Measurements from ENCODE around the gene SNAPC1.

- TF ChIP-seq EZH2 (IDR thresholded peaks at IDR 0.05; ENCODE audit: low read length, missing control alignments), result no peak
- TF ChIP-seq, protein P1, sequence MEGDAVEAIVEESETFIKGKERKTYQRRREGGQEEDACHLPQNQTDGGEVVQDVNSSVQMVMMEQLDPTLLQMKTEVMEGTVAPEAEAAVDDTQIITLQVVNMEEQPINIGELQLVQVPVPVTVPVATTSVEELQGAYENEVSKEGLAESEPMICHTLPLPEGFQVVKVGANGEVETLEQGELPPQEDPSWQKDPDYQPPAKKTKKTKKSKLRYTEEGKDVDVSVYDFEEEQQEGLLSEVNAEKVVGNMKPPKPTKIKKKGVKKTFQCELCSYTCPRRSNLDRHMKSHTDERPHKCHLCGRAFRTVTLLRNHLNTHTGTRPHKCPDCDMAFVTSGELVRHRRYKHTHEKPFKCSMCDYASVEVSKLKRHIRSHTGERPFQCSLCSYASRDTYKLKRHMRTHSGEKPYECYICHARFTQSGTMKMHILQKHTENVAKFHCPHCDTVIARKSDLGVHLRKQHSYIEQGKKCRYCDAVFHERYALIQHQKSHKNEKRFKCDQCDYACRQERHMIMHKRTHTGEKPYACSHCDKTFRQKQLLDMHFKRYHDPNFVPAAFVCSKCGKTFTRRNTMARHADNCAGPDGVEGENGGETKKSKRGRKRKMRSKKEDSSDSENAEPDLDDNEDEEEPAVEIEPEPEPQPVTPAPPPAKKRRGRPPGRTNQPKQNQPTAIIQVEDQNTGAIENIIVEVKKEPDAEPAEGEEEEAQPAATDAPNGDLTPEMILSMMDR (conservative IDR thresholded peaks at IDR 0.05 in 1 of 2, IDR thresholded peaks at IDR 0.05 in 1 of 2; ENCODE audit: low read depth in 1 of 2, low read length in 2 of 2), result no peak
Measured at GRCh38 chr14:61839507-61839906, 77.3 kb downstream of the SNAPC1 start.

Measured in fibroblast of lung (primary cell).